ENCODE measurements around the gene DEPDC4. TPM values are rescaled to one million over a fixed set of nuclear protein-coding genes. Genes with fewer than 3 reads are reported as not detected.

Gene DEPDC4
- total RNA-seq, 1 experiment from 2014 or later = 1.4 TPM

DNA sequence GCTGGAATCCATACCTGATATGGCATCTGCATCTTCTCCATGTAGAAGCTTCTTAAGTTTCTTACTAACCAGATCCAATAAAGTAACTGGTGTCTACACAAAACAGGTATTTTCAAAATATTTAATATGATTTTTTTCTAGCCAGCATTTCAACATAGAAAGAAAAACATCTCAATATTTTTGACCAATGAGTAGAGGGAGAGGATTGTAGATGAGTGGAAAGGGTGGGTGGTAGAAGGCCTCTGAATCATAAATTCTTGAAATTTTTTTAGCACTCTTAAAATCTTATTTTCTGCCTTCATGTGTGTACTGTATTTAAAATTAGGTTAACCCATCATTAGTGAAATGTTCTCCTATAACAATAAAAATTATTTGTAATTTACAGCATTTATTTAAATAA, 18.0 kb downstream of the DEPDC4 start:
- DNase-seq (ENCODE audit: unreplicated experiment) = no peak
- Mint-ChIP-seq H3K27ac (ENCODE audit: low read depth, unreplicated experiment) (no peak overlapping the region), H3K4me1 (ENCODE audit: insufficient read depth, unreplicated experiment) (no peaks in the 10 kb centered on the region), H3K9me3 (ENCODE audit: unreplicated experiment) (no peaks in the 10 kb centered on the region), H3K27me3 (ENCODE audit: insufficient read depth, unreplicated experiment) (no peaks in the 10 kb centered on the region), H3K4me3 (ENCODE audit: unreplicated experiment) (no peak overlapping the region), H3K36me3 (ENCODE audit: insufficient read depth, unreplicated experiment) (peaks cover 6% of the 10 kb centered on the region)
- POLR2A ChIA-PET = interaction anchor here (0.6 kb wide), 1 partner anchor 18 kb away, joined by 3 read pairs; the partner anchor contains the start of genes DEPDC4 and SCYL2
- CTCF ChIA-PET = interaction anchor here (0.9 kb wide), 1 partner anchor 14 kb away, joined by 5 read pairs; no protein-coding TSS in a partner anchor
- TF ChIP-seq, protein P1, sequence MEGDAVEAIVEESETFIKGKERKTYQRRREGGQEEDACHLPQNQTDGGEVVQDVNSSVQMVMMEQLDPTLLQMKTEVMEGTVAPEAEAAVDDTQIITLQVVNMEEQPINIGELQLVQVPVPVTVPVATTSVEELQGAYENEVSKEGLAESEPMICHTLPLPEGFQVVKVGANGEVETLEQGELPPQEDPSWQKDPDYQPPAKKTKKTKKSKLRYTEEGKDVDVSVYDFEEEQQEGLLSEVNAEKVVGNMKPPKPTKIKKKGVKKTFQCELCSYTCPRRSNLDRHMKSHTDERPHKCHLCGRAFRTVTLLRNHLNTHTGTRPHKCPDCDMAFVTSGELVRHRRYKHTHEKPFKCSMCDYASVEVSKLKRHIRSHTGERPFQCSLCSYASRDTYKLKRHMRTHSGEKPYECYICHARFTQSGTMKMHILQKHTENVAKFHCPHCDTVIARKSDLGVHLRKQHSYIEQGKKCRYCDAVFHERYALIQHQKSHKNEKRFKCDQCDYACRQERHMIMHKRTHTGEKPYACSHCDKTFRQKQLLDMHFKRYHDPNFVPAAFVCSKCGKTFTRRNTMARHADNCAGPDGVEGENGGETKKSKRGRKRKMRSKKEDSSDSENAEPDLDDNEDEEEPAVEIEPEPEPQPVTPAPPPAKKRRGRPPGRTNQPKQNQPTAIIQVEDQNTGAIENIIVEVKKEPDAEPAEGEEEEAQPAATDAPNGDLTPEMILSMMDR (IDR thresholded peaks at IDR 0.05; ENCODE audit: unreplicated experiment) = no peak
- intact Hi-C loops (cut with micrococcal nuclease) = no loop called here
- no TSS peak for BruUV-seq (replicated peaks)

DNA sequence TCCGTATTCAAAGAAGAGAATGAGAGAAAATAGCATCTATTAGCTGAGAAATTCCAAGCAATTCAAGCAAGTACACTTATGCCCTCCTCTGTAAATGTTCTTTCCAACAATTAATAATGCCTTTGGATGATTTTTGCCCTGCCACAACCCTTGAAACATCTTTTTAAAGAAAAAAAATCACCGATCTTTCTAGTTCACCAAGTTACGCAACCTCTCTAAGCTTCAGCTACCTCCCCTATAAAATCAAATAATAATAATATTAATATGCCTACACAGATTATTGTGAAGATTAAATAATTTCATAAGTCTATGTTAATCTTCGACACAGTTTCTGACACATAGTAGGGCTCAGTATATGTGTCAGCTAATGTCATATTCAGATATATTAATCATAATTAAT, 19.1 kb downstream of the DEPDC4 start:
- no peaks in the 10 kb centered on the region for H3K9me3 Mint-ChIP-seq (ENCODE audit: unreplicated experiment)
- ChIA-PET POLR2A (no interaction called here), CTCF (no interaction called here)
- H3K4me1 Mint-ChIP-seq (ENCODE audit: insufficient read depth, unreplicated experiment) = no peaks in the 10 kb centered on the region
- TF ChIP-seq, protein P1 (IDR thresholded peaks at IDR 0.05; ENCODE audit: unreplicated experiment) = no peak
- no peak overlapping the region for H3K27ac Mint-ChIP-seq (ENCODE audit: low read depth, unreplicated experiment)
- intact Hi-C loops (cut with micrococcal nuclease) = no loop called here
- BruUV-seq (replicated peaks) = no TSS peak
- no peak overlapping the region for H3K4me3 Mint-ChIP-seq (ENCODE audit: unreplicated experiment)
- H3K36me3 Mint-ChIP-seq (ENCODE audit: insufficient read depth, unreplicated experiment) = peaks cover 6% of the 10 kb centered on the region
- no peak for DNase-seq (ENCODE audit: unreplicated experiment)
- H3K27me3 Mint-ChIP-seq (ENCODE audit: insufficient read depth, unreplicated experiment) = no peaks in the 10 kb centered on the region

DNA sequence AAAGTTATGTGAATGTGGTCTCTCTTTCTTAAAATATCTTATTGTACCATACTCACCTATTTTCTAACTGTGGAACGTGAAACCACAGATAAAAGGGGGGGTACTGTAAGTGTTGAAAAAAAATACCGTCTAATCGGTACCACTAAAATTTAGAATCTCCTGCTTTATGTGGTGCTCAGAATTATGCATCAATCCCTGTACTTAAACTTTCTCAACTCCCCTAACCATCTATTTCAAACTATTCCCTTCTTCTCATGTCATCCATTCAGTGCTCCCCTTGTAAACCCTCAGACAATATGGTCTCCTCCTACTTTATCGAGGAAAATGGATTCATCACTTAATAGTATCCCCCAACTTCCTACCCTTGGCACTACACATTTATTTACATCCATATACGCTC, 23.7 kb downstream of the DEPDC4 start:
- TF ChIP-seq, protein P1 (IDR thresholded peaks at IDR 0.05; ENCODE audit: unreplicated experiment) = no peak
- H3K9me3 Mint-ChIP-seq (ENCODE audit: unreplicated experiment) = no peaks in the 10 kb centered on the region
- POLR2A ChIA-PET = no interaction called here
- no TSS peak for BruUV-seq (replicated peaks)
- no peak overlapping the region for H3K27ac Mint-ChIP-seq (ENCODE audit: low read depth, unreplicated experiment)
- no peaks in the 10 kb centered on the region for H3K4me1 Mint-ChIP-seq (ENCODE audit: insufficient read depth, unreplicated experiment)
- H3K36me3 Mint-ChIP-seq (ENCODE audit: insufficient read depth, unreplicated experiment) = no peaks in the 10 kb centered on the region
- no peaks in the 10 kb centered on the region for H3K27me3 Mint-ChIP-seq (ENCODE audit: insufficient read depth, unreplicated experiment)
- intact Hi-C loops (cut with micrococcal nuclease) = no loop called here
- no peak overlapping the region for H3K4me3 Mint-ChIP-seq (ENCODE audit: unreplicated experiment)
- no peak for DNase-seq (ENCODE audit: unreplicated experiment)
- CTCF ChIA-PET = interaction anchor here (0.7 to 0.9 kb wide), 2 partner anchors 8 to 1200 kb away, joined by 3 to 5 read pairs; no protein-coding TSS in a partner anchor

DNA sequence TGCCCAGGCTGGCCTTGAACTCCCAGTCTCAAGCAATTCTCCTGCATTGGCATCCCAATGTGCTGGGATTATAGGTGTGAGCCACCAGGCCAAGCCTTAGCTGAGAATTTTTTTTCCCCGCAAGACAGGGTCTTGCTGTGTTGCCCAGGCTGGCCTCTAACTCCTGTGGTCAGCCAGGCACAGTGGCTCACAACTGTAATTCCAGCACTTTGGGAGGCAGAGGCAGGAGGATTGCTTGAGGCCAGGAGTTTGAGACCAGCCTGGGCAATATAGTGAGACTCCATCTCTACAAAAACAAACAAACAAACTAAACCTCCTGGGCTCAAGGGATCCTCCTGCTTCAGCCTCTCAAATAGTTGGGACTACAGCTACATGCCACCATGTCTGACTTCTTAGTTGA, 27.3 kb downstream of the DEPDC4 start:
- no TSS peak for BruUV-seq (replicated peaks)
- ChIA-PET POLR2A (interaction anchor here (0.6 kb wide), 1 partner anchor 65 kb away, joined by 3 read pairs; no protein-coding TSS in a partner anchor), CTCF (interaction anchor here (0.9 kb wide), 1 partner anchor 10 kb away, joined by 3 read pairs; no protein-coding TSS in a partner anchor)
- no peaks in the 10 kb centered on the region for H3K27me3 Mint-ChIP-seq (ENCODE audit: insufficient read depth, unreplicated experiment)
- intact Hi-C loops (cut with micrococcal nuclease) = loop anchor here (10.0 kb wide), 1 partner anchor 425 kb away; no protein-coding TSS in a partner anchor
- H3K4me3 Mint-ChIP-seq (ENCODE audit: unreplicated experiment) = no peak overlapping the region
- H3K27ac Mint-ChIP-seq (ENCODE audit: low read depth, unreplicated experiment) = no peak overlapping the region
- TF ChIP-seq, protein P1 (IDR thresholded peaks at IDR 0.05; ENCODE audit: unreplicated experiment) = no peak
- no peaks in the 10 kb centered on the region for H3K36me3 Mint-ChIP-seq (ENCODE audit: insufficient read depth, unreplicated experiment)
- no peaks in the 10 kb centered on the region for H3K9me3 Mint-ChIP-seq (ENCODE audit: unreplicated experiment)
- no peaks in the 10 kb centered on the region for H3K4me1 Mint-ChIP-seq (ENCODE audit: insufficient read depth, unreplicated experiment)
- no peak for DNase-seq (ENCODE audit: unreplicated experiment)

Data from MCF 10A (cell line).